A549 treated with CORT108297 at 1 μM for 4 hours (cell line): ENCODE results near the gene CHD3. TPM values are rescaled to one million over a fixed set of nuclear protein-coding genes. Genes with fewer than 3 reads are reported as not detected.

Experiments used
- total RNA-seq: library from RNA; stranded (reverse); fragments of 200-300 nt; extraction: Qiagen RNA extraction; gene quantifications from 5 replicates; pipeline ENCODE4 v1.2.3, GENCODE V29; 2022

The CHD3 gene
- total RNA-seq, result 58.9 to 70.4 TPM (median 63.8 TPM) in 5 replicates

GRCh38 chr17:7888184-7888920, at the start of gene CHD3:
Gene CHD3, plus strand, starts transcription at chr17:7888789. Its CDS starts 212 bp downstream, at chr17:7889001.

GRCh38 chr17:7854851-7855659, 33.5 kb upstream of the CHD3 start, which contains the start of gene TMEM88:
Gene TMEM88, plus strand, starts transcription at chr17:7855066. Its CDS starts 9 bp downstream, at chr17:7855075.

GRCh38 chr17:7856811-7857712, 31.5 kb upstream of the CHD3 start, which contains the start of gene NAA38:
Gene NAA38, minus strand, starts transcription at chr17:7857559. Its CDS starts 96 bp downstream, at chr17:7857463.

GRCh38 chr17:7857713-7858521, 30.7 kb upstream of the CHD3 start, which contains the start of gene CYB5D1:
Gene CYB5D1, plus strand, starts transcription at chr17:7858003. Its CDS starts 132 bp downstream, at chr17:7858135.

GRCh38 chr17:7915611-7916384, 27.2 kb downstream of the CHD3 start, which contains the start of gene RNF227:
Gene RNF227, minus strand, starts transcription at chr17:7916289. Its CDS starts 94 bp downstream, at chr17:7916195.

GRCh38 chr17:7929158-7930023, 40.8 kb downstream of the CHD3 start, which contains the start of gene KCNAB3:
Gene KCNAB3, minus strand, starts transcription at chr17:7929856. Its CDS starts 421 bp downstream, at chr17:7929435.

GRCh38 chr17:7931709-7932482, 43.3 kb downstream of the CHD3 start, which contains the start of the genes CNTROB and TRAPPC1:
Gene CNTROB, plus strand, starts transcription at chr17:7932206. Its CDS starts 874 bp downstream, at chr17:7933080.
Gene TRAPPC1, minus strand, starts transcription at chr17:7931946. Its CDS starts 117 bp downstream, at chr17:7931829.

Other genes with a start within 250 kb of the CHD3 start
- gene ATP1B2, start 237.9 kb upstream of the CHD3 start, total RNA-seq, result 0.14 to 0.40 TPM (median 0.21 TPM) in 5 replicates
- gene TP53, start 201.3 kb upstream of the CHD3 start, total RNA-seq, result 49.0 to 53.9 TPM (median 51.0 TPM) in 5 replicates
- 33.2 to 50.4 TPM (median 45.9 TPM) in 5 replicates for gene WRAP53, start 200.3 kb upstream of the CHD3 start, total RNA-seq
- 1.1 to 1.6 TPM (median 1.5 TPM) in 5 replicates for gene EFNB3, start 183.6 kb upstream of the CHD3 start, total RNA-seq
- gene DNAH2, start 171.0 kb upstream of the CHD3 start, total RNA-seq, result 0.01 to 0.05 TPM (median 0.01 TPM) in 3 of 5 replicates, not detected in the others
- gene KDM6B, start 54.6 kb upstream of the CHD3 start, total RNA-seq, result 14.0 to 19.7 TPM (median 16.6 TPM) in 5 replicates
- gene TMEM88, start 33.7 kb upstream of the CHD3 start, total RNA-seq, result 0.27 to 1.9 TPM (median 0.92 TPM) in 5 replicates
- gene NAA38, start 31.2 kb upstream of the CHD3 start, total RNA-seq, result 178 to 250 TPM (median 228 TPM) in 5 replicates
- 20.3 to 23.4 TPM (median 21.5 TPM) in 5 replicates for gene CYB5D1, start 30.8 kb upstream of the CHD3 start, total RNA-seq
- gene RNF227, start 27.5 kb downstream of the CHD3 start, total RNA-seq, result 1.2 to 1.9 TPM (median 1.5 TPM) in 5 replicates
- gene KCNAB3, start 41.1 kb downstream of the CHD3 start, total RNA-seq, result 1.7 to 3.1 TPM (median 2.6 TPM) in 5 replicates
- 298 to 343 TPM (median 309 TPM) in 5 replicates for gene TRAPPC1, start 43.2 kb downstream of the CHD3 start, total RNA-seq
- gene CNTROB, start 43.4 kb downstream of the CHD3 start, total RNA-seq, result 32.1 to 47.2 TPM (median 42.7 TPM) in 5 replicates
- gene GUCY2D, start 113.8 kb downstream of the CHD3 start, total RNA-seq, result 0.07 to 0.40 TPM (median 0.11 TPM) in 4 of 5 replicates, not detected in the other
- gene ALOX15B, start 150.3 kb downstream of the CHD3 start, total RNA-seq, result 0.03 to 0.05 TPM (median 0.04 TPM) in 3 of 5 replicates, not detected in the others
- gene ALOX12B, start 198.9 kb downstream of the CHD3 start, total RNA-seq, result 1.3 to 2.1 TPM (median 1.6 TPM) in 5 replicates
- gene ALOXE3, start 229.7 kb downstream of the CHD3 start, total RNA-seq, result 5.8 to 9.3 TPM (median 8.0 TPM) in 5 replicates
- gene HES7, start 235.3 kb downstream of the CHD3 start, total RNA-seq, result 1.6 to 3.7 TPM (median 3.1 TPM) in 5 replicates